ENCODE data around the gene MTMR3. TPM values are rescaled to one million over a fixed set of nuclear protein-coding genes. Genes with fewer than 3 reads are reported as not detected.

MTMR3 gene
- polyA plus RNA-seq, 1 of the 3 experiments (the other 2 are of a cell fraction), result 20.4 TPM

GRCh38 chr22:29907753-29908515, 25.0 kb downstream of the MTMR3 start:
- Histone ChIP-seq H2AFZ (ENCODE audit: low read depth) (no peak overlapping the region), H4K20me1 (ENCODE audit: insufficient read depth) (peaks cover 46% of the 10 kb centered on the region), H3K27ac (ENCODE audit: low read depth in 2 of 2, low read length in 1 of 2) (peak overlapping the region; percentile 53 to 74; a peak in 3 of 4 replicates), H3K36me3 (replicated peaks in 1 of 2; ENCODE audit: control insufficient read depth in 1 of 2, insufficient read depth in 2 of 2, low read length in 1 of 2) (no peaks in the 10 kb centered on the region), H3K4me2 (peak overlapping the region; percentile 45), H3K79me2 (ENCODE audit: insufficient read depth) (peaks cover 87% of the 10 kb centered on the region), H3K4me1 (ENCODE audit: control insufficient read depth in 1 of 2, insufficient read depth in 2 of 2, low read depth in 1 of 2, low read length in 1 of 2) (peaks cover 4 to 23% of the 10 kb centered on the region in 2 experiments), H3F3A (replicated peaks; ENCODE audit: insufficient read depth) (peaks cover 29% of the 10 kb centered on the region), H3K4me3 (ENCODE audit: low read depth in 2 of 2, low read length in 1 of 2) (peak overlapping the region in 1 of 2 experiments; percentile 1; a peak in 1 of 4 replicates), H3K9ac (peak overlapping the region; percentile 19; the same call in 1 of the 2 replicates), H3K9me3 (no peaks in the 10 kb centered on the region), H3K9me2 (no peaks in the 10 kb centered on the region), H3K27me3 (ENCODE audit: insufficient read depth) (no peaks in the 10 kb centered on the region)
- ChIA-PET POLR2A (no interaction called here), CTCF (interaction anchor here (0.6 to 1.5 kb wide), 2 partner anchors 94 to 97 kb away, joined by 3 to 4 read pairs; no protein-coding TSS in a partner anchor)
- TF ChIP-seq YY1 (IDR thresholded peaks at IDR 0.05; ENCODE audit: low read depth) (peak; percentile 53; the same call in 1 of the 2 replicates), POLR2AphosphoS5 (IDR thresholded peaks at IDR 0.05; ENCODE audit: low read depth, low read length) (peak; percentile 77), PBX3 (IDR thresholded peaks at IDR 0.05) (peak; percentile 93), GATA2 (CRISPR knock-in tag; IDR thresholded peaks at IDR 0.05) (no peak), TEAD4 (IDR thresholded peaks at IDR 0.05; ENCODE audit: borderline replicate concordance, insufficient read depth) (peak; percentile 79), MEF2A (IDR thresholded peaks at IDR 0.05; ENCODE audit: borderline replicate concordance, low read depth) (peak; percentile 65; the same call in 1 of the 2 replicates), EP300 (IDR thresholded peaks at IDR 0.05; ENCODE audit: borderline replicate concordance in 1 of 2, low read depth in 1 of 2, low read length in 1 of 2) (peak in 1 of 2 experiments; percentile 87; a peak in 2 of 4 replicates), MAX (IDR thresholded peaks at IDR 0.05; ENCODE audit: low read depth) (peak; percentile 69; the same call in 1 of the 2 replicates), USF2 (IDR thresholded peaks at IDR 0.05; ENCODE audit: borderline replicate concordance, low read depth, low read length) (no peak), RAD21 (IDR thresholded peaks at IDR 0.05; ENCODE audit: low read length) (no peak), JUND (IDR thresholded peaks at IDR 0.05) (peak; percentile 95), NRF1 (IDR thresholded peaks at IDR 0.05; ENCODE audit: low read depth, low read length) (no peak), REST (IDR thresholded peaks at IDR 0.05; ENCODE audit: low read depth, low read length) (no peak), MXI1 (IDR thresholded peaks at IDR 0.05; ENCODE audit: low read depth, low read length) (no peak), FOXJ3 (CRISPR knock-in tag; IDR thresholded peaks at IDR 0.05) (no peak), SMC3 (IDR thresholded peaks at IDR 0.05; ENCODE audit: low read depth, low read length) (no peak), FOSL2 (IDR thresholded peaks at IDR 0.05; ENCODE audit: borderline replicate concordance, low read depth) (peak; percentile 88; the same call in 1 of the 2 replicates), RXRA (IDR thresholded peaks at IDR 0.05; ENCODE audit: borderline replicate concordance, low read depth) (peak; percentile 73; the same call in 1 of the 2 replicates), TCF12 (IDR thresholded peaks at IDR 0.05) (peak; percentile 88), NFIC (IDR thresholded peaks at IDR 0.05; ENCODE audit: borderline replicate concordance) (peak; percentile 99), GABPA (IDR thresholded peaks at IDR 0.05; ENCODE audit: low read depth) (no peak)
- TF ChIP-seq, protein P1, sequence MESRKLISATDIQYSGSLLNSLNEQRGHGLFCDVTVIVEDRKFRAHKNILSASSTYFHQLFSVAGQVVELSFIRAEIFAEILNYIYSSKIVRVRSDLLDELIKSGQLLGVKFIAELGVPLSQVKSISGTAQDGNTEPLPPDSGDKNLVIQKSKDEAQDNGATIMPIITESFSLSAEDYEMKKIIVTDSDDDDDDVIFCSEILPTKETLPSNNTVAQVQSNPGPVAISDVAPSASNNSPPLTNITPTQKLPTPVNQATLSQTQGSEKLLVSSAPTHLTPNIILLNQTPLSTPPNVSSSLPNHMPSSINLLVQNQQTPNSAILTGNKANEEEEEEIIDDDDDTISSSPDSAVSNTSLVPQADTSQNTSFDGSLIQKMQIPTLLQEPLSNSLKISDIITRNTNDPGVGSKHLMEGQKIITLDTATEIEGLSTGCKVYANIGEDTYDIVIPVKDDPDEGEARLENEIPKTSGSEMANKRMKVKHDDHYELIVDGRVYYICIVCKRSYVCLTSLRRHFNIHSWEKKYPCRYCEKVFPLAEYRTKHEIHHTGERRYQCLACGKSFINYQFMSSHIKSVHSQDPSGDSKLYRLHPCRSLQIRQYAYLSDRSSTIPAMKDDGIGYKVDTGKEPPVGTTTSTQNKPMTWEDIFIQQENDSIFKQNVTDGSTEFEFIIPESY (IDR thresholded peaks at IDR 0.05; ENCODE audit: borderline replicate concordance, low read depth), result peak; percentile 72; the same call in 1 of the 2 replicates
- TF ChIP-seq, protein P2, sequence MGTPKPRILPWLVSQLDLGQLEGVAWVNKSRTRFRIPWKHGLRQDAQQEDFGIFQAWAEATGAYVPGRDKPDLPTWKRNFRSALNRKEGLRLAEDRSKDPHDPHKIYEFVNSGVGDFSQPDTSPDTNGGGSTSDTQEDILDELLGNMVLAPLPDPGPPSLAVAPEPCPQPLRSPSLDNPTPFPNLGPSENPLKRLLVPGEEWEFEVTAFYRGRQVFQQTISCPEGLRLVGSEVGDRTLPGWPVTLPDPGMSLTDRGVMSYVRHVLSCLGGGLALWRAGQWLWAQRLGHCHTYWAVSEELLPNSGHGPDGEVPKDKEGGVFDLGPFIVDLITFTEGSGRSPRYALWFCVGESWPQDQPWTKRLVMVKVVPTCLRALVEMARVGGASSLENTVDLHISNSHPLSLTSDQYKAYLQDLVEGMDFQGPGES (IDR thresholded peaks at IDR 0.05; ENCODE audit: low read depth, low read length), result no peak
- 34% methylated on average over 5 of the region's 5 CpGs for WGBS (ENCODE audit: low lambda C conversion rate)
- DNase-seq, result peak; percentile 14
